BE2C (cell line): ENCODE results near the gene RFPL3.

ENCODE experiments used
- DNase-seq: peaks from one replicate; pipeline ENCODE4 v3.0.0-alpha.2; 2020
- H3K27me3 ChIP-seq: fragments of 250-450 bp; sonication (Bioruptor Pico); 2 replicates; pipeline ENCODE4 v1.5.1; 2020; ENCODE audit warnings: mild to moderate bottlenecking
- H3K36me3 ChIP-seq: fragments of 250-450 bp; sonication (Bioruptor Pico); 2 replicates; pipeline ENCODE4 v1.5.1; 2020; ENCODE audit warnings: mild to moderate bottlenecking
- H3K4me1 ChIP-seq: fragments of 250-450 bp; sonication (Bioruptor Pico); 2 replicates; pipeline ENCODE4 v1.5.1; 2020
- H3K4me3 ChIP-seq: 2 replicates; pipeline ENCODE4 v1.5.1; 2011; ENCODE audit warnings: low read depth, low read length
- H3K9me3 ChIP-seq: fragments of 250-450 bp; sonication (Bioruptor Pico); 2 replicates; pipeline ENCODE4 v1.5.1; 2020
- TF ChIP-seq, protein P1 (sequence below): IDR thresholded peaks from 2 replicates; pipeline ENCODE4 v1.5.1; 2012; ENCODE audit warnings: mild to moderate bottlenecking, low read depth, low read length

Gene RFPL3

GRCh38 chr22:32396255-32396654, 38.6 kb downstream of the RFPL3 start:
- no peaks in the 10 kb centered on the region for H3K27me3 ChIP-seq
- TF ChIP-seq, protein P1, sequence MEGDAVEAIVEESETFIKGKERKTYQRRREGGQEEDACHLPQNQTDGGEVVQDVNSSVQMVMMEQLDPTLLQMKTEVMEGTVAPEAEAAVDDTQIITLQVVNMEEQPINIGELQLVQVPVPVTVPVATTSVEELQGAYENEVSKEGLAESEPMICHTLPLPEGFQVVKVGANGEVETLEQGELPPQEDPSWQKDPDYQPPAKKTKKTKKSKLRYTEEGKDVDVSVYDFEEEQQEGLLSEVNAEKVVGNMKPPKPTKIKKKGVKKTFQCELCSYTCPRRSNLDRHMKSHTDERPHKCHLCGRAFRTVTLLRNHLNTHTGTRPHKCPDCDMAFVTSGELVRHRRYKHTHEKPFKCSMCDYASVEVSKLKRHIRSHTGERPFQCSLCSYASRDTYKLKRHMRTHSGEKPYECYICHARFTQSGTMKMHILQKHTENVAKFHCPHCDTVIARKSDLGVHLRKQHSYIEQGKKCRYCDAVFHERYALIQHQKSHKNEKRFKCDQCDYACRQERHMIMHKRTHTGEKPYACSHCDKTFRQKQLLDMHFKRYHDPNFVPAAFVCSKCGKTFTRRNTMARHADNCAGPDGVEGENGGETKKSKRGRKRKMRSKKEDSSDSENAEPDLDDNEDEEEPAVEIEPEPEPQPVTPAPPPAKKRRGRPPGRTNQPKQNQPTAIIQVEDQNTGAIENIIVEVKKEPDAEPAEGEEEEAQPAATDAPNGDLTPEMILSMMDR: no peak
- H3K36me3 ChIP-seq: peaks cover 72% of the 10 kb centered on the region
- no peak for DNase-seq
- no peaks in the 10 kb centered on the region for H3K4me1 ChIP-seq
- H3K4me3 ChIP-seq: no peak overlapping the region
- no peaks in the 10 kb centered on the region for H3K9me3 ChIP-seq

DNA sequence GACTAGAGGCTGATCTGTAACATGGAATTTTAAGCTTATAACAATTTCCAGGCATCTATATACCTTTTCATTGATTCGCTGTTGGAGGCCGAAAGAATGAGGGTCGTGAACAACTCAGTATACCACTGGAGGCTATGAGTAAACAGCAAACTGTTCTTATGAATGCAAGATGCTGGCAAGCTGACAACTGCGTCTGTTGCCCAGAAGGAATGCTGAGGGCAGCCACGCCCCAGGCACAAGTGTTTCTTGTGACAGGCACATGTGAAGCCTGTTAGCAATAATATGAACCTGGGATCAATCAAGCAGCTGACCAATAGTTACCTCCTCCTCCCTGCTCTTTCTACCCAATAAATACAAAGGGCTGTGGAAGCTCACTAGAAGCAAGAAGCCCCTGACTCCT, 39.1 kb downstream of the RFPL3 start:
- H3K4me1 ChIP-seq: no peaks in the 10 kb centered on the region
- peaks cover 77% of the 10 kb centered on the region for H3K36me3 ChIP-seq

GRCh38 chr22:32401486-32401885, 43.8 kb downstream of the RFPL3 start:
- Histone ChIP-seq H3K9me3 (no peaks in the 10 kb centered on the region), H3K4me1 (no peaks in the 10 kb centered on the region), H3K27me3 (no peaks in the 10 kb centered on the region), H3K4me3 (no peak overlapping the region), H3K36me3 (peaks cover 63% of the 10 kb centered on the region)
- no peak for DNase-seq
- TF ChIP-seq, protein P1: no peak

More for the DNA sequence above, 39.1 kb downstream of the RFPL3 start:
- H3K4me3 ChIP-seq: no peak overlapping the region
- no peaks in the 10 kb centered on the region for H3K9me3 ChIP-seq
- TF ChIP-seq, protein P1: no peak
- H3K27me3 ChIP-seq: no peaks in the 10 kb centered on the region
- DNase-seq: no peak

GRCh38 chr22:32404021-32404420, 46.4 kb downstream of the RFPL3 start:
- H3K36me3 ChIP-seq: peaks cover 70% of the 10 kb centered on the region
- no peaks in the 10 kb centered on the region for H3K4me1 ChIP-seq
- no peaks in the 10 kb centered on the region for H3K27me3 ChIP-seq
- no peak for DNase-seq
- no peaks in the 10 kb centered on the region for H3K9me3 ChIP-seq
- H3K4me3 ChIP-seq: no peak overlapping the region
- TF ChIP-seq, protein P1: no peak

DNA sequence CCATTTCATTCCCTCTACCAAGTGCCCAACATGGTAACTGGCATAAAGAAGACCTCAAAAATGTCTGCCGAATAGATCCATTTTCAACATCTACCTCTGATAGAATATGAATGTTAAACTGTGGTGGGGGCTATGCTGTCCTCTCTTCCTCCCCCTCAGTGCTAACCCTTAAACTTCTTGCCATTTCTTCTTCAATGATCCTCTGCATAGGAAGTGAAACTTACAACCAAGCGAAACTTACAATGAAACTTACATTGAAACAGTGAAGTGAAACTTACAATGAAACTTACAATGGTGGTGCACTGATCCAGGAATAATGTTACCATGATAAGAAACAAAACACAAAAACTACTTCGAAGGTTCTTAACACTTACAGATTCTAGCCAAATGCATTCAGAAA, 49.6 kb downstream of the RFPL3 start:
- H3K27me3 ChIP-seq: no peaks in the 10 kb centered on the region
- no peaks in the 10 kb centered on the region for H3K4me1 ChIP-seq
- H3K36me3 ChIP-seq: peaks cover 43% of the 10 kb centered on the region
- TF ChIP-seq, protein P1: no peak
- no peak overlapping the region for H3K4me3 ChIP-seq
- no peak for DNase-seq
- H3K9me3 ChIP-seq: no peaks in the 10 kb centered on the region

- Histone ChIP-seq H3K36me3 (peaks cover 42% of the 10 kb centered on the region), H3K27me3 (no peaks in the 10 kb centered on the region), H3K4me1 (no peaks in the 10 kb centered on the region), H3K4me3 (no peak overlapping the region), H3K9me3 (no peaks in the 10 kb centered on the region)
- DNase-seq: no peak
- TF ChIP-seq, protein P1: no peak
These were observed 50.3 kb downstream of the RFPL3 start for GRCh38 chr22:32407936-32408335.
